Activated T-cell treated with anti-CD3 and anti-CD28 coated beads, Interleukin-2, amount 50 U/mL, for 1 hour (primary cell): ENCODE measurements around the gene HOXD3.
A peak's percentile ranks its signal among the peaks of the same experiment; 100 is the strongest.

Experiments used
- DNase-seq: peaks from one replicate; pipeline ENCODE4 v3.0.0-alpha.2; 2020

Gene HOXD3

DNA sequence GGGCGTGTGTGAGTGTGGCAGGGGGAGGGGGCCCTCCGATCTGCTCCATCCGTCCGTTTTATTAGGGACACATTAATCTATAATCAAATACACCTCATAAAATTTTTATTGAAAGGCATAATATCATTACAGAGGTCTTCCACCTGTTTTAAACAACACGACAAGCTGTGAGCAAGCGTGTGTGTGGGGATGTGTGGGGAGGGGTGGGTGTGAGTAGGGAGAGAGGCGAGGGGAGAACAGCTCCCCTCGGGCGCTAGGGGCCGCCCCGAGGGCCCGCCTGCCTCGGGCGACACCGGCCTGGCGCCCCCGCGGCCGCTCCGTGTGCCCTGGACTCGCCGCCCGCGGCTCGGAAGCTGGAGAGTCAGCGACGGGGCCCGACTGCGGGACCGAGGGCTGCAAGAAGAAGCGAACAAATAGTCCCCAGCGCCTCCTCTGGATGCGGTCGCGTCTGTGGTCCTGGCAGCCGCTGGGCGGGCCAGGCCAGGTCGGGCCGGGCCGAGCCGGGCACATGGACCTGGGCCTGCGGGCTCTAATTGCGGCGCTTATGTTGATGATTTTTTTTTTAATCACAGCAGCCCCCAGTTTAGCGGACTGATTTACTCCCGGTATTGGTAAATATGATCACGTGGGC lies 34.9 kb upstream of the HOXD3 start:
- DNase-seq: no peak

DNA sequence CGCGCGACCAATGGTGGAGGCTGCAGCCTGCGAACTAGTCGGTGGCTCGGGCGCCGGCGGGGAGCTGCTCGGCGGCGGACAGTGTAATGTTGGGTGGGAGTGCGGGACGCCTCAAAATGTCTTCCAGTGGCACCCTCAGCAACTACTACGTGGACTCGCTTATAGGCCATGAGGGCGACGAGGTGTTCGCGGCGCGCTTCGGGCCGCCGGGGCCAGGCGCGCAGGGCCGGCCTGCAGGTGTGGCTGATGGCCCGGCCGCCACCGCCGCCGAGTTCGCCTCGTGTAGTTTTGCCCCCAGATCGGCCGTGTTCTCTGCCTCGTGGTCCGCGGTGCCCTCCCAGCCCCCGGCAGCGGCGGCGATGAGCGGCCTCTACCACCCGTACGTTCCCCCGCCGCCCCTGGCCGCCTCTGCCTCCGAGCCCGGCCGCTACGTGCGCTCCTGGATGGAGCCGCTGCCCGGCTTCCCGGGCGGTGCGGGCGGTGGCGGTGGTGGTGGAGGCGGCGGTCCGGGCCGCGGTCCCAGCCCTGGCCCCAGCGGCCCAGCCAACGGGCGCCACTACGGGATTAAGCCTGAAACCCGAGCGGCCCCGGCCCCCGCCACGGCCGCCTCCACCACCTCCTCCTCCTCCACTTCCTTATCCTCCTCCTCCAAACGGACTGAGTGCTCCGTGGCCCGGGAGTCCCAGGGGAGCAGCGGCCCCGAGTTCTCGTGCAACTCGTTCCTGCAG lies 34.3 kb upstream of the HOXD3 start, which contains the start of gene HOXD9:
Gene HOXD9, plus strand, starts transcription at position 37 of the 728 bp plus-strand sequence. Its CDS starts 50 bp downstream, at position 87.
- DNase-seq: no peak

DNA sequence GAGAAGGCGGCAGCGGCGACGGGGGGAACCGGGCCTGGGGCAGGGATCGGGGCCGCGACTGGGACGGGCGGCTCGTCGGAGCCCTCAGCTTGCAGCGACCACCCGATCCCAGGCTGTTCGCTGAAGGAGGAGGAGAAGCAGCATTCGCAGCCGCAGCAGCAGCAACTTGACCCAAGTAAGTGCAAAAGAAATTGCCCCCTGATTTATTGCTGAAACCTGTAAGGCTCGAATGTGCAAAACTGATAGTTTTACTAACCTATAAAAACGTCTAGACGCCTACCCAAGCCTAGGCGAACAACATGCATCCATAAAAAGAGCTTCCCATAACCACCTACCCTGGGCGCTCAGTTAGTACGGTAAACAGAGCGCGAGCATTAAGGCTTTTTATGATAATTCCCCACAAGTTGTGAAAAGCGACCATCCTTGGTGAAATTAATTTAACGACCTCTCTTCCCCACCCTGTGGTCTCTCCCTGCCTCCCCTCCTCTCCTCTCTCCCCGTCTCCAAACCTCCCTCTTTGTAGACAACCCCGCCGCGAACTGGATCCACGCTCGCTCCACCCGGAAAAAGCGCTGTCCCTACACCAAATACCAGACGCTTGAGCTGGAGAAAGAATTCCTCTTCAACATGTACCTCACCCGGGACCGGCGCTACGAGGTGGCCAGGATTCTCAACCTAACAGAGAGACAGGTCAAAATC lies 33.5 kb upstream of the HOXD3 start:
- no peak for DNase-seq

DNA sequence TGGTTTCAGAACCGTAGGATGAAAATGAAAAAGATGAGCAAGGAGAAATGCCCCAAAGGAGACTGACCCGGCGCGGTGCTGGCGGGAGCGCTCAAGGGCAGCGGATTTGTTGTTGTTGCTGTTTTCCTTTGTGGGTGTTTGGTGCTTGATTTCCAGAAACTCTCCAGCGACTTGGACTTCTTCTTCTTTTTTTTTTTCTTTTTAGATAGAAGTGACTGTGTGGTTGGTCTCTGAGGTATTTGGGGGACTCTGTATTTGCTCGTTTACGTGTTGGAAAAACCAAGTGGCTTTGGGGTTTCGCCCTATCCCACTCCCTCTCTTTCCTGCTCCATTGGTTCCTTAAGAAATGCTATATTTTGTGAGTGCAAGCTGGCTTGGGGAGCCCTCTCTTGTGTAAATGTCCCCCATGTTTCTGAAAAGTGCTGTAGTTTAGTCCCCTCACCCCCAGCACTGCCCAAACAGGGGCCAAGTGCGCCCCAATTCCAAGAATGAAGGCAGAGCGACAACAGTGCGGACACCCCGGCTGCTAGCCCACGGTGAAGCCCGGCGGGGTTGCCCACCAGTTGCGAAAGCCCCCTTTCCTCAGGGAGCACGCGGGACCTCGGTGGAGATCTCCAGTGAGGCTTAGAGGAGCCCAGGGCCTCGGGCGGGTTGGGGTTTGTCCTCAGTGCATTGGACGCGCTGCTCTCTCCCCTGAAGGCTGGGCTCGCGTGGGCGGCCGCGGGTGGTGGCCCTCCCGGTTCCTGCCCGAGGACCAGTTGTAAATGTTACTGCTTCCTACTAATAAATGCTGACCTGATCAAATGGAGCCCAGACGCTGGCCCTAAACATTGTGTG lies 32.8 kb upstream of the HOXD3 start:
- no peak for DNase-seq

DNA sequence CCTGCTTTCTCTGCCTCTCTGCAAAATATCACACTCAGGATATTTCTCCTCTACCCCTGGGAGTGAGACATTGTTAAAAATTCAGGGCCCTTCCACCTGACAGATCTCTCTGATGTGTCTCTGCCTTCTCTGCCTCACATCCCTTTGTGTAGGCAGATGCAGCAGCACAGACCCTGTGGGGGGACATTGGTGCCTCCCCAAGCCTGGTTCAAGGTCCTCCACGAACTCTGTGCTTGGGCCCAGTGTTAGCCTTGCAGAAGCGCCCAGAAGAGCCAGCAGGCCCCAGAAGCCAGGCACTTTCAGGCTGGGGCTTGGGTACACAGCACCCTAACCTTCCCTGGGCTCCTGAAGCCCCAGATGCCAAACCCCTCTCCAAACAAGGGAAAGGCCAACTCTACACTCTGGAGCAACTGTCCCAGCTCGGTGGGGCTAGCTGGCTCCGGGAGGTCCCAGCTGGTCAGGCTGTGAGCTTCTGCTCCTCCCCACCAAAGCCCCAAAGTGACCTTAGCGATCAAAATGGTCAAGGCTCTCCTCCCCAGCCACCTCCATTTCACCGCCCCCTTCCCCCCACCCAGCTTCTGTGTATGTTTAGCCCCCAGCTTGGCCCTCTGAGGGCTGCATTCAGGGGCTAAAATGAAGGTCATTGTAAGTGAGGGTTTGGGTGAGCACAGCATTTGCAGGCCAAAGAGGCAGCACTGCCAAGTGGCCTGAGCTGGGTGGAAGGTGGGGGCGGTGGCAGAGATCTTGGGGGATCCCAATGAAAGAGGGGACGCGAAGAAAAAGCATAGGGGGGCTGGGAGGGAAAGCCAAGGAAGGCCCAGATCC lies 31.9 kb upstream of the HOXD3 start:
- DNase-seq: no peak

DNA sequence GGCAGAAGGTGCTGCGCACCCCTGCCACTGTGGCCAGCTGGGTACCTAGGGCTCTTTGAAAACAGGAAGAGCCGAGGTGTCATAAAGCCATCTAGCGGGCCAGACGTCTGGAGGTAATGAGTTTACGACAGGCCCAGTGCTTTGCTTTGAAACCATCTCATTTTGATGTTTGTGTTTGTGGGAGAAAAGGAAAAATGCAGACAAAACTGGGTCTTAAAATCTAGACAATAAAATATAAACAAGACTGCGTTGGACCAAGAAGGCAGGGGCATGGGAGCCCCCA lies 31.4 kb upstream of the HOXD3 start:
- DNase-seq: no peak

DNA sequence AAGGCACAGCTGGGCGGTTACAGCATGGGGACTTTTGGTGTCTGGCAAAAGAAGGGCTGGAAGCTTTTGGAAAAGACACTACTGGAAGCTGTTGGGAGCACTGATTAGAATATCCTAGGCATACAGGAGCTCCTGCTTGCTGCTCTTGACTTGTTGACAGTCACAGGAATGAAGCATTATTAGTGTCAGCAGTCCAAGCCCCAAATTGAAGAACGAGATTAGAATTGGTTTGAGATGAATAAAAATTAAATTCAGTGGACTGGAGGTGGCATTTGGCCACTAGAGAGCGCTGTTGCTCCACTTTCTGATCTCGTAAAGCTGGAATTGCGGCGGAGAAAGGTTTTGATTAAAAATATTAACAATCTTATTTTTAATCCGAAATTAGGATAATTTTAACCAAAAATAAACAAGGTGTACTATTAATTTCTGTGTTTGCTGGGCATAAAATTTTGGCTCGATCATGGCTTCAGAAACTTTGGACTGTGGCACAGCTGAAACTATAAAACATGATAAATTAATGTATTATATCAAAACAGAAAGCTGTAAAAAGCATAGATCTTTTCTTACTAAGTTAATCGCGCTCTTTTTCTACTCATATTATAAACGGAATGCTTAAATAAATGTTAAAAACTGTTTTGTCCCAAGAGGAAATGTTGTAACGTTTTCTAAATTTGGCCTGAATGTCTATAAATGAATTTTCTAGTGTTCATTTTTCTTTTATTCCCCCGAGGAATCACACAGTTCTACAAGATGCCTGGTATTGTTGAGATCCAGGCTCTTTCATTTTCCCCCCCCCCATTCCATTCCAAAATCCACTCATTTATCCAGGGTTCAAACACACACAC lies 30.0 kb upstream of the HOXD3 start:
- peak; percentile 66 for DNase-seq

DNA sequence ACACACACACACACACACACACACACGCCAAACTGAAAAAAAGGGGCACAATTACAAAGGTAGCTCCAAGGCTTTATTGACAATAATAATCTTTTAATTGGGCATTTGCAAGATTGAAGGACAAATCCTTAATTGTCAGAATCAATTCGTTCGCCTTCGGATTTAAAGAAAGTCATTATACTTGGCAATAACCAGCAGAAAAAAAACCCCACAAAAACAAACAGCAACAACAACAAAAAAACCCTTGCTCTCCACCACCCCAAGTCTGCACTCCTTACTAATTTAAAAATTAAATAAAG lies 29.4 kb upstream of the HOXD3 start:
- DNase-seq: no peak

DNA sequence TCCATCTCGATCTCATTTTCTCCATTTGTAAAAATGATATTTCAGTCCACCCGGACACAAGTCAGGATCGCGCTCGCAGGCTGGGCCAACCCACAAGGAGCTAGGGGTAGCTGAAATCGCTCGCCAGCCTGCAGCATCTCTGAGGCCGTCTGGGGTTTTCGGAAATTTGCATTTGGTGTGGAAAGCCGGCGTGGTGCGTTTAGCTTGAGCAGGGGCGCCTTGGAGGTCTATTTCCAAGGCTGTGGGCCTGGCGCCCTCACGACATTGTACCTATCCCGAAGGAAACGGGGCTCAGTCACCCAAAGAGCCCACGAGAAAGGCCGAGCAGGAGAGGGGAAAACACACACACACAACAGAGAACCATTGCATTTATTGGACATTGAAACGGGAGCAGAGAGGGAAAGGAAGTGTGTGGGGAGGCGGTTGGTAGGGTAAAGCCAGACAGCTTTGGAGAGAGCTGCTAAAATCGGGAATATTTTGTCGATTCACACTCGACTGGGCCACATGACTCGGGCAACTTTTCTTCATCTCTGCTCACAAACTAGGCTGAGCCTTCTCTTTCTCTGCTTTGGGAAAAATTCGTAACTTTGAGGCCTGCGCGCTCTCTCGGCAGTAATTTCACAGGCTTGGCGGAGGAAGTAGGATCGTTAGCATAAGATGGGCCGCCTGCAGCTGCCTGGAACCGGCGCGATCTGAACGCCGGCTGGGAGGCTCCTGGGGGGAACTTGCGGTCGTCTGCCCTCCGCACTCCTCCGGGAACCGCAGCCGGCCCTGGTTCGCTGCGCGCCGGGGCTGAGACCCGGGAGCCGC lies 28.7 kb upstream of the HOXD3 start:
- no peak for DNase-seq

DNA sequence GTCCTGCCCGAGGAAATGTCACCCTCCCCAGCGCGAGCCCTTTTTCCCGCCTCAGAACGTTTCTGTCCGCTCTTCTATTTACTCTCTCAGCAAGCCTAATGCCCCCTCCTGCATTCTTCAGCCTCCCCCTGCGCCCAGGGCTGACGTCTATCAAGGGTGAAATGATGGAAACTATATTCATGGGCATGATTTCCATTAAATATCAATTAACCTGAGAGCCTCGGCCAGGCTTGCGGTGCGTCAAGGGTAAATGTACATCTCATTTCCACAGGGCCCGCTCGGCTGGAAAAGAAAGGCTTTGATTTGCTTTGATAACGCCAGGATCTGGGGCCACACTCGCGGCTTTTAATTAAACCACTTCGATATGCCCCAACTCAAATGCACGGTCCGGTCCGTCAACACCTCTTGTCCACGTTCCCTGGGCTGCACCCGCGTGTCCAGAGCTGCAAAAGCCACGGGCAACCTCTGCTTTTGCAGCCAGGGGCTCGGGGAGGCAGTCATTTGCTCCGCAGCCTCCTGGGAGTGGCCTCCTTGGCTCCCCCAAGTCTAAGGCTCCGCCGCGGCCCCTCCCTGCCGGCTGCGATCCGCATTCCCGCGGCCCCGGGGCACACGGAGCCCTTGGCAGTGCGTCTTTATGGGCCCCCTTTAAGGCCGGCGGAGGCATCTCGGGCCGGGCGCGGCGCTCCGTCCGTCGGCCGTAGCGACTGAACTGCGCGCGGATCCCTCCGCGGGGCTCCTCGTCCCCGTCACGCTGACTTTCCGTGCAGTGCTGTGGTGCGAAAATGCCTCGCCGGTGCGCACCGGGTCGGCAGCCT lies 27.9 kb upstream of the HOXD3 start, which contains the start of gene HOXD8:
Gene HOXD8, plus strand, starts transcription at position 724 of the 815 bp plus-strand sequence. CDS start 662 bp downstream, outside the sequence.
- DNase-seq: no peak

DNA sequence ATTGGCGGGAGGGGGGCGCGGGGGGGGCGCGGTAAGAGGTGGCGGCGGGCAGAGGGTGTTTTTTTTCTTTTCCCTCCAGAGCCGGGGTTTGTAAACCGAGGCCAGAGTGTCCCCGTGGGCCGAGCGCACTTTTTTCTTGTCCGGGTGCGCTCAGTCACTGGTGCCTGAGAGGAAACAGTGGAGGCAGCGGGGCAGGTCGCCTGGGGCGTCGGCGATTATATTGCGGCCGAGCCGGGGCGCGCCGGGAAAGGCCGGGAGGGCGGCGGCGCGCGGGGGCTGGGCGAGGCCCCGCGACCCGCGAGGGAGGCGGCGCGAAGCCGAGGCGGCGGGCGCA lies 27.3 kb upstream of the HOXD3 start:
- DNase-seq: no peak

DNA sequence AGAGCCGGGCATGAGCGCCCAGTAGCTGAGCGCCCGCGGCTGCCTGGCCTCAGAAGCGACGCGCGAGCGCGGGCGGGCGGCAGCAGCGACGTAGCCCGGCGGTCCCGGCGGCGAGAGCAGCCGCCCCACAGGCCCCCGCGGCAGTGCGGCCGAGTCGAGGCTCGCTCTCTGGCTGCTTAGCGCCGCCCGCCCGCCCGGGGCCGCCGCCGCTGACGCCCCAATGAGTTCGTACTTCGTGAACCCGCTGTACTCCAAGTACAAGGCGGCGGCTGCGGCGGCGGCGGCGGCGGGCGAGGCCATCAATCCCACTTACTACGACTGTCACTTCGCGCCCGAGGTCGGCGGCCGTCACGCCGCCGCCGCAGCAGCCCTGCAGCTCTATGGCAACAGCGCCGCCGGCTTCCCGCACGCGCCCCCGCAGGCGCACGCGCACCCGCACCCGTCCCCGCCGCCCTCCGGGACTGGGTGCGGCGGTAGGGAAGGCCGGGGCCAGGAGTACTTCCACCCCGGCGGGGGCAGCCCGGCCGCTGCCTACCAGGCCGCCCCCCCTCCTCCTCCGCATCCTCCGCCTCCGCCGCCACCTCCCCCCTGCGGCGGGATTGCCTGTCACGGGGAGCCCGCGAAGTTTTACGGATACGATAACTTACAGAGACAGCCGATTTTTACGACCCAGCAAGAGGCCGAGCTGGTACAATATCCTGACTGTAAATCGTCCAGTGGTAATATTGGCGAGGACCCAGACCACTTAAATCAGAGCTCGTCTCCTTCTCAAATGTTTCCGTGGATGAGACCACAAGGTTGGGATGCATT lies 26.8 kb upstream of the HOXD3 start:
- peak; percentile 42 for DNase-seq

DNA sequence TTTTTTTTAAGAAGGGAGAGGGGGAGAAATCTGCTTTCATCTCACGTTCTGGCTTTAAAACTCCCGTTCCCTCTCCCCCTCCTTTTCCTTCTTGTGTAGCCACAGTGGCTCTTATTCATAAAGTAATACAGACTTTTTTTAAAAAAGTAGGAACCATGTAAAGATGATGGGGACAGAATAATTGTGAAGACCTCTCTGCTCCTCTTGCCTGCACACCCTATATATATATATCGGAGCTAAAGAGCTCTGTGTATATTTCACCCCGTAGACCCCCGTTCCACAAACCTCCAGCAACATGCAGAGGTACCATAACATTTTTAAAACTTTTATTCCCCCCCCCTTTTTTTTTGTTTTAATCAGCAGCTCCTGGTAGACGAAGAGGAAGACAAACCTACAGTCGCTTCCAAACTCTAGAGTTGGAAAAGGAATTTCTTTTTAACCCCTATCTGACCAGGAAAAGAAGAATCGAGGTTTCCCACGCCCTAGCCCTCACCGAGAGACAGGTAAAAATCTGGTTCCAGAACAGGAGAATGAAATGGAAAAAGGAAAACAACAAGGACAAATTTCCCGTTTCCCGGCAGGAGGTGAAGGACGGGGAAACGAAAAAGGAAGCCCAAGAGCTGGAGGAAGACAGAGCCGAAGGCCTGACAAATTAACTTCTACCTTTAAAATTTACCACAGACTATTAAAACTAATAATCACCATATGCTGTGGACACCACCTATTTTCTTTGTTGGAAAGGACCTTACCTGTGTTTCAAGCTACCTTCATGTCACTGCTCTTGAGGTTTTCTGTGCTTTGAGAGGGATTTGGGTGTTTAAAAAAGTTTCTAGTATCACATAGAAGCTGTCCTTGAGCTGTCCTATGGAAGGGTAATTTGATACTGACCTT lies 25.9 kb upstream of the HOXD3 start:
- DNase-seq: no peak

DNA sequence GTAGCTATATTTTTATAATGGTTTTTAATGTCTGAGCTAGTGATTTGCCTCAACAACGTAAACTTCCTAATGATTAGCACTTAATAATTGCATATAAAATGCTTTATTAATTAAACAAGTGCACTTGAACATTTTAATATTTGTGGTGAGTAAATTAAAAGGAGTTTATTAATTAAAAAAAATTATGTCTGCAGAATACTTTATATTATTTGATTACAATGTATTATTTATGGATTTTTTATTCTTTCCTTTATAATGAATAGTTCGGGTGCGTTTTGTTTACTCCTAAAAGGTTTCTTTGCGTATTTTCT lies 25.3 kb upstream of the HOXD3 start:
- no peak for DNase-seq

DNA sequence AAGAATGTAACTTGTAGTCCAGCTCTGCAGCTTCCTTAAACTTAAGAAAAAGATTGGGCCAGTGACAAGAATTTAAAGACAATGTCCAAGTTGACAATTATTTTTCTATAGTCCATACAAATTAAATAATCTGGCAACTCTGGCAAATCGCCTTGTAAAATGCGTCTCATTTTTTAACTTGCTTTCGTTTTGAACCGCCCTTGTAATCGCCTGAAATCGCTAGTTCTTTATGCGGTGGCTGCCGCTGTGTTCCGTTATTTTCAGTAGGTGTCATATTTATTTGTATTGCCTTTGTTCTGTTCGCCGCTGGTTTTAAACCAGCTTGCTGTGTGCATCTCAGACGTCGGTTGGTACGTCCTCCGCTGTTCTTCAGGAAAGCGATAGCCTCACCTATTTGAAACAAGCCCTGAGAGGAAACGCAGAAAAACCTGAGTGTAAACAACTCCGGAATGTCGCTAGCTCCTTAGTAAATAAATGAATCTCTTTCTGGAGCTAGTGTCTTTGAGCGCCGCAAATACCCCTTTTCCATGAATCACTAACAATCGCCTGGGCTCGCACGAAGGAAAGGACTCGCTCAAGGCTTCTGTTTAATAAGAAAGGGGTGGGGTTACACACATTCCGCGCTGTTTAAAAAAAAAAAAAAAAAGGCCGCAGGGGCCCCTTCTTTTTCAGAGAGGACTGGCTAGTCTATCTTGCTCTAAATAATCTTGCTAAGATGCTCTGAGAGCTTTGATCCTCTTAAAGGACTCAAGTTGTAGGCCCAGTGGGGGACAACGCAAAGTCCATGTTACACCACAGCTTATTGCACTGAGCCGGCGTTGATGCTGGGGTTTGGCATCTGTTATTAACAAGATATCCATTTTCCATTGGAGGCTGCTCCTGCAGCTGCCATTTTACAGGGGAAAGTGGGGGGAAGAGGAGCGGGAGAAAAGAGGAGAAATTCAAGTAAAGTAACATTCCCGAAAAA lies 24.6 kb upstream of the HOXD3 start:
- no peak for DNase-seq

DNA sequence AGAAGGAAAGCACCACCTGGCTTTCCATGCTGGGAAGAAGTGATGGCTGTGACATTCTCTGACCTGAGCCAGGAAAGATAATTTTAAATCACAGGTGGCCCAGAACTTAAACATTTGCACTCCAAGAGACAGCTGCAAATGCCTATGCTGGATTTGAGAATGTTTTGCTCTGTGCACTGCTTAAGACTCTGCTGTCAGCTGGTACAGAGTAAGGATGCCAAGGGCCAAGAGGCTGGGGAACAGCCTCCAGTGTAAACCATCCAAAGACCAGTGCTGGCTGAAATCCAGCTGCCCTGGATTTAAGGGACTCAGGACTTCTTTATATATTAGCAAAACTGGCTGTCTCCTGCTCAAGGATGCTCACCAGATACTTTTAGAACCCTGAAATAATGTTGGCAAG lies 23.7 kb upstream of the HOXD3 start:
- DNase-seq: no peak

DNA sequence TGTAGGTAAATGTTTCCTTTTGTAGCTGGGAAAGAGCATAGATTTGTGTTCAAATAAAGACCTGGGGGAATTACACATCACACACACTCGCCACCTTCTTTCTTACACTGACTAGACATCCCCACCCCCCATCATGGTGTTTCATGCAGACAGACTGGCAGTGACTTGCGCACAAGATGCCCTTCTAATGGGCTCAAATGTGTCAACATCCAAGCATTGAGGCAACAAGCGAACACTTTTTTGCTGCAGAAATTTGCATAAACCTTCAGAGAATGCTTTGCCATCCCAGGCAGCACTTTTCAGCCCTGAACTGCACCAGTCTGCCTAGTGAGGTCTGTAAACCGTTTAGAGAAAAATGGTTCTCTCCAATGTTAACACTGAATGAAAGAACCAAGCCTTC lies 23.1 kb upstream of the HOXD3 start:
- no peak for DNase-seq
